ENCODE results near the gene DDR2. TPM values are rescaled to one million over a fixed set of nuclear protein-coding genes. Genes with fewer than 3 reads are reported as not detected.

Gene DDR2
- total RNA-seq, 1 donor = 384 TPM

GRCh38 chr1:162708286-162708685 lies 76.0 kb downstream of the DDR2 start:
- peaks cover 23% of the 10 kb centered on the region for H3K36me3 ChIP-seq (ENCODE audit: insufficient read depth, low read length)
- no peak overlapping the region for H3K4me3 ChIP-seq (ENCODE audit: insufficient read depth, low read length)
- peaks cover 87% of the 10 kb centered on the region for H3K79me2 ChIP-seq (ENCODE audit: insufficient read depth, low read length)
- H3K27me3 ChIP-seq (ENCODE audit: insufficient read depth, low read length) = no peaks in the 10 kb centered on the region
- DNase-seq (ENCODE audit: insufficient read length, low spot score, missing footprints) = no peak
- no peaks in the 10 kb centered on the region for H3K9me3 ChIP-seq (ENCODE audit: low read depth, low read length)
- H3K4me1 ChIP-seq (ENCODE audit: insufficient read depth, low read length) = peaks cover 51% of the 10 kb centered on the region
- H3K27ac ChIP-seq (ENCODE audit: low read depth, low read length) = no peak overlapping the region
- no peak overlapping the region for H3K4me2 ChIP-seq (ENCODE audit: insufficient read depth, low read length)
- H2AFZ ChIP-seq (ENCODE audit: low read length) = no peak overlapping the region
- TF ChIP-seq CTCF (IDR thresholded peaks at IDR 0.05; ENCODE audit: extremely low read depth, low read depth, low read length) = no peak
- H4K20me1 ChIP-seq (ENCODE audit: insufficient read depth, low read length) = peaks cover 68% of the 10 kb centered on the region

- H3K27me3 ChIP-seq (ENCODE audit: insufficient read depth, low read length) = no peaks in the 10 kb centered on the region
- H3K4me1 ChIP-seq (ENCODE audit: insufficient read depth, low read length) = peaks cover 44% of the 10 kb centered on the region
- peaks cover 83% of the 10 kb centered on the region for H3K79me2 ChIP-seq (ENCODE audit: insufficient read depth, low read length)
- H3K36me3 ChIP-seq (ENCODE audit: insufficient read depth, low read length) = peaks cover 23% of the 10 kb centered on the region
- no peaks in the 10 kb centered on the region for H3K9me3 ChIP-seq (ENCODE audit: low read depth, low read length)
- no peak for TF ChIP-seq CTCF (IDR thresholded peaks at IDR 0.05; ENCODE audit: extremely low read depth, low read depth, low read length)
- no peak overlapping the region for H2AFZ ChIP-seq (ENCODE audit: low read length)
- peak overlapping the region; percentile 65 for H3K4me2 ChIP-seq (ENCODE audit: insufficient read depth, low read length)
- peaks cover 60% of the 10 kb centered on the region for H4K20me1 ChIP-seq (ENCODE audit: insufficient read depth, low read length)
- peak overlapping the region; percentile 74 for H3K27ac ChIP-seq (ENCODE audit: low read depth, low read length)
- no peak overlapping the region for H3K4me3 ChIP-seq (ENCODE audit: insufficient read depth, low read length)
- DNase-seq (ENCODE audit: insufficient read length, low spot score, missing footprints) = peak; percentile 55
Observed at GRCh38 chr1:162709132-162709860, 77.0 kb downstream of the DDR2 start.

- peaks cover 83% of the 10 kb centered on the region for H3K79me2 ChIP-seq (ENCODE audit: insufficient read depth, low read length)
- no peak overlapping the region for H3K4me3 ChIP-seq (ENCODE audit: insufficient read depth, low read length)
- H4K20me1 ChIP-seq (ENCODE audit: insufficient read depth, low read length) = peaks cover 56% of the 10 kb centered on the region
- H3K9me3 ChIP-seq (ENCODE audit: low read depth, low read length) = no peaks in the 10 kb centered on the region
- peak overlapping the region; percentile 74 for H3K27ac ChIP-seq (ENCODE audit: low read depth, low read length)
- peaks cover 40% of the 10 kb centered on the region for H3K4me1 ChIP-seq (ENCODE audit: insufficient read depth, low read length)
- peak overlapping the region; percentile 65 for H3K4me2 ChIP-seq (ENCODE audit: insufficient read depth, low read length)
- no peak for DNase-seq (ENCODE audit: insufficient read length, low spot score, missing footprints)
- no peak overlapping the region for H2AFZ ChIP-seq (ENCODE audit: low read length)
- peaks cover 23% of the 10 kb centered on the region for H3K36me3 ChIP-seq (ENCODE audit: insufficient read depth, low read length)
- TF ChIP-seq CTCF (IDR thresholded peaks at IDR 0.05; ENCODE audit: extremely low read depth, low read depth, low read length) = no peak
- no peaks in the 10 kb centered on the region for H3K27me3 ChIP-seq (ENCODE audit: insufficient read depth, low read length)
Observed at GRCh38 chr1:162709870-162710269, 77.6 kb downstream of the DDR2 start.

GRCh38 chr1:162710345-162710744 lies 78.1 kb downstream of the DDR2 start:
- peak; percentile 15 for DNase-seq (ENCODE audit: insufficient read length, low spot score, missing footprints)
- Histone ChIP-seq H3K4me2 (ENCODE audit: insufficient read depth, low read length) (peak overlapping the region; percentile 65), H3K4me1 (ENCODE audit: insufficient read depth, low read length) (peaks cover 38% of the 10 kb centered on the region), H3K27ac (ENCODE audit: low read depth, low read length) (peak overlapping the region; percentile 74), H3K9me3 (ENCODE audit: low read depth, low read length) (no peaks in the 10 kb centered on the region), H3K4me3 (ENCODE audit: insufficient read depth, low read length) (peak overlapping the region; percentile 32), H3K79me2 (ENCODE audit: insufficient read depth, low read length) (peaks cover 83% of the 10 kb centered on the region), H3K27me3 (ENCODE audit: insufficient read depth, low read length) (no peaks in the 10 kb centered on the region), H2AFZ (ENCODE audit: low read length) (no peak overlapping the region), H4K20me1 (ENCODE audit: insufficient read depth, low read length) (peaks cover 56% of the 10 kb centered on the region), H3K36me3 (ENCODE audit: insufficient read depth, low read length) (peaks cover 22% of the 10 kb centered on the region)
- no peak for TF ChIP-seq CTCF (IDR thresholded peaks at IDR 0.05; ENCODE audit: extremely low read depth, low read depth, low read length)
